ENCODE measurements around the gene PARD3B. TPM values are rescaled to one million over a fixed set of nuclear protein-coding genes. Genes with fewer than 3 reads are reported as not detected.

The PARD3B gene
- total RNA-seq, 4 donors from 2014 or later: 27.8 to 39.3 (median 33.7) TPM

DNA sequence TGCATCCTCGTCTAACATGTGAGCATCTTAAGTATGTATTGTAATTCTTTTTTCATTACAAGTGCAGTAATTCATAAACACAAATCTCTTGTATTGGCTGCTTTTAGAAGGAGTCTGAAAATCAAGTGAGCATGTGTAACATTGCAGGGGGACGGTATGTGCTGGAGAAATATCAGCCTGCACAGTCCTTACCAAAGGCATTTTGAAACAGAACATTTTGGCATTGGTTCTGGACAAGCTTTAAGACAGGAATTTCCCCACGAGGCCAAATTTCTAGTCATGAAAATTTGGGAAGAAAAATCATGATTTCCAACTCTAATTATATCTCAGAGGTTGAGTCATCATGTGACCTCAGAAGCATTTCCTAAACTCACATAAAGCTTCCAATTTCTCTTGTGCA is 1112.3 kb downstream of the PARD3B start:
- DNase-seq (ENCODE audit: low spot score) (no peak), ATAC-seq (ENCODE audit: low FRiP score) (peak; percentile 79)
- TF ChIP-seq, protein P1, sequence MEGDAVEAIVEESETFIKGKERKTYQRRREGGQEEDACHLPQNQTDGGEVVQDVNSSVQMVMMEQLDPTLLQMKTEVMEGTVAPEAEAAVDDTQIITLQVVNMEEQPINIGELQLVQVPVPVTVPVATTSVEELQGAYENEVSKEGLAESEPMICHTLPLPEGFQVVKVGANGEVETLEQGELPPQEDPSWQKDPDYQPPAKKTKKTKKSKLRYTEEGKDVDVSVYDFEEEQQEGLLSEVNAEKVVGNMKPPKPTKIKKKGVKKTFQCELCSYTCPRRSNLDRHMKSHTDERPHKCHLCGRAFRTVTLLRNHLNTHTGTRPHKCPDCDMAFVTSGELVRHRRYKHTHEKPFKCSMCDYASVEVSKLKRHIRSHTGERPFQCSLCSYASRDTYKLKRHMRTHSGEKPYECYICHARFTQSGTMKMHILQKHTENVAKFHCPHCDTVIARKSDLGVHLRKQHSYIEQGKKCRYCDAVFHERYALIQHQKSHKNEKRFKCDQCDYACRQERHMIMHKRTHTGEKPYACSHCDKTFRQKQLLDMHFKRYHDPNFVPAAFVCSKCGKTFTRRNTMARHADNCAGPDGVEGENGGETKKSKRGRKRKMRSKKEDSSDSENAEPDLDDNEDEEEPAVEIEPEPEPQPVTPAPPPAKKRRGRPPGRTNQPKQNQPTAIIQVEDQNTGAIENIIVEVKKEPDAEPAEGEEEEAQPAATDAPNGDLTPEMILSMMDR (IDR thresholded peaks at IDR 0.05): no peak

DNA sequence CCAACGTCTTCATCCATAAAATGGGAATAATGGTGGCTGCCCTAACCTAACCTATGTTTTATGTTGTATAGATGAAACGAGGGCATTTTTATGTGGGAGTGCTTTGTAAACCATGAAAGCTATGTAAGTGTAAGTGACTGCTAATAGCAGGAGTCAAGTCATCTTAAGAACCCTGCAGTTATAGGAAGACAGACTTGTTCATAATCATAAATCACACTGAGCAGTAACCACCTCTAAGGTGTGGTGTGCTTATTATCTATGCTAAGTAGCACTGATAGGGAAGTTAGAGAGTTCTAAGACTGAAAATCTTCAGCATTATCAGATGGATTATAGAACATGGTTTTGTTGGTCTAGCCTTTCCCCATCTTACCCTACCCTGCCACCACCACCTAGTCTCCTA is 1112.8 kb downstream of the PARD3B start:
- DNase-seq (ENCODE audit: low spot score): no peak
- TF ChIP-seq, protein P1 (IDR thresholded peaks at IDR 0.05): no peak
- ATAC-seq (ENCODE audit: low FRiP score): no peak

DNA sequence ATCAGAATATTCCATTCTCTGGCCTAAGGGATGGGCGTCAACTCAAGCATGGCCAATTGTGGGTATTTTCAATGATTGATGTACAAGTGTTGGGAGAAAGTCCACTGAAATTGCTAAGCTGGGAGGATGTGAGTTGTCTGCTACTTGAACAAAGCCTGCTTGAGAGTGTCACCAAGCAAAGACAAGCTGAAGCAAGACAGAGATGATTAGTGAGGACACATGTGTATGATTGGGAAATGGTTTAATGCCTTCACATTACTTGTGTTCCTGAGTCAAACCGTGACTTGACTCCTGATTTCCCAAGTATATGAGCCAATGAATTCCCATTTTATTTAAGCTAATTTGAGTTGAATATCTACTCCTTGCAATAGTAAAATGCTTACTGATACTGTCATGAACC is 1113.3 kb downstream of the PARD3B start:
- TF ChIP-seq, protein P1 (IDR thresholded peaks at IDR 0.05): no peak

GRCh38 chr2:205659922-205660321 is 1114.6 kb downstream of the PARD3B start:
- TF ChIP-seq, protein P1 (IDR thresholded peaks at IDR 0.05): no peak
- no peak for ATAC-seq (ENCODE audit: low FRiP score)
- no peak for DNase-seq (ENCODE audit: low spot score)

More for the DNA sequence above, 1113.3 kb downstream of the PARD3B start:
- no peak for DNase-seq (ENCODE audit: low spot score)
- no peak for ATAC-seq (ENCODE audit: low FRiP score)

- no peak for ATAC-seq (ENCODE audit: low FRiP score)
- no peak for DNase-seq (ENCODE audit: low spot score)
- TF ChIP-seq, protein P1 (IDR thresholded peaks at IDR 0.05): no peak
Observed at GRCh38 chr2:205660521-205661124, 1115.3 kb downstream of the PARD3B start.

- TF ChIP-seq, protein P1 (IDR thresholded peaks at IDR 0.05): no peak
- DNase-seq (ENCODE audit: low spot score) (no peak), ATAC-seq (ENCODE audit: low FRiP score) (no peak)
Observed at GRCh38 chr2:205661281-205661680, 1116.0 kb downstream of the PARD3B start.

GRCh38 chr2:205662206-205662965 is 1117.1 kb downstream of the PARD3B start:
- no peak for ATAC-seq (ENCODE audit: low FRiP score)
- TF ChIP-seq, protein P1 (IDR thresholded peaks at IDR 0.05): no peak
- no peak for DNase-seq (ENCODE audit: low spot score)

Measured in omental fat pad (tissue), 4 donors.